HL-60 (cell line): Measurements from ENCODE around the gene HDGF.

Experiments used
- DNase-seq, 2 experiments: peaks; one replicate each; pipeline ENCODE4 v3.0.0-alpha.2; 2010 to 2020; ENCODE audit warnings: low read depth in 1 of 2, low spot score in 1 of 2
- H3K27ac ChIP-seq: fragments of 250-450 bp; sonication (Bioruptor Pico); replicated peaks from 2 replicates; pipeline ENCODE4 v1.5.1; 2020; ENCODE audit warnings: mild to moderate bottlenecking, moderate library complexity
- H3K27me3 ChIP-seq: fragments of 250-450 bp; sonication (Bioruptor Pico); 2 replicates; pipeline ENCODE4 v1.5.1; 2021; ENCODE audit warnings: mild to moderate bottlenecking, moderate library complexity; ENCODE audit not compliant: insufficient read depth, poor library complexity, severe bottlenecking
- H3K4me3 ChIP-seq: replicated peaks from 2 replicates; pipeline ENCODE4 v1.5.1; 2011; ENCODE audit warnings: mild to moderate bottlenecking, control low read depth, low read length; ENCODE audit not compliant: insufficient read depth
- CTCF ChIP-seq: IDR thresholded peaks from one replicate; pipeline ENCODE4 v1.5.1; 2011; ENCODE audit warnings: low read length, control low read depth, inconsistent platforms; ENCODE audit not compliant: insufficient read depth
- GABPA ChIP-seq: IDR thresholded peaks from 2 replicates; pipeline ENCODE4 v1.6.1; 2012; ENCODE audit warnings: low read depth
- POLR2AphosphoS5 ChIP-seq: IDR thresholded peaks from 2 replicates; pipeline ENCODE4 v1.6.1; 2012; ENCODE audit warnings: low read depth
- SPI1 ChIP-seq: IDR thresholded peaks from 2 replicates; pipeline ENCODE4 v1.6.1; 2012; ENCODE audit warnings: low read depth, mild to moderate bottlenecking, borderline replicate concordance
- TF ChIP-seq, protein P1 (sequence below): IDR thresholded peaks from 2 replicates; pipeline ENCODE4 v1.6.1; 2012; ENCODE audit warnings: low read depth; ENCODE audit not compliant: insufficient replicate concordance

HDGF gene

GRCh38 chr1:156746728-156747631, 4.5 kb downstream of the HDGF start:
- Histone ChIP-seq H3K27ac (peak overlapping the region; percentile 99), H3K27me3 (no peaks in the 10 kb centered on the region), H3K4me3 (peak overlapping the region; percentile 75)
- peak; percentile 73 to 79 for DNase-seq
- TF ChIP-seq SPI1: no peak
- no peak for TF ChIP-seq CTCF
- TF ChIP-seq, protein P1, sequence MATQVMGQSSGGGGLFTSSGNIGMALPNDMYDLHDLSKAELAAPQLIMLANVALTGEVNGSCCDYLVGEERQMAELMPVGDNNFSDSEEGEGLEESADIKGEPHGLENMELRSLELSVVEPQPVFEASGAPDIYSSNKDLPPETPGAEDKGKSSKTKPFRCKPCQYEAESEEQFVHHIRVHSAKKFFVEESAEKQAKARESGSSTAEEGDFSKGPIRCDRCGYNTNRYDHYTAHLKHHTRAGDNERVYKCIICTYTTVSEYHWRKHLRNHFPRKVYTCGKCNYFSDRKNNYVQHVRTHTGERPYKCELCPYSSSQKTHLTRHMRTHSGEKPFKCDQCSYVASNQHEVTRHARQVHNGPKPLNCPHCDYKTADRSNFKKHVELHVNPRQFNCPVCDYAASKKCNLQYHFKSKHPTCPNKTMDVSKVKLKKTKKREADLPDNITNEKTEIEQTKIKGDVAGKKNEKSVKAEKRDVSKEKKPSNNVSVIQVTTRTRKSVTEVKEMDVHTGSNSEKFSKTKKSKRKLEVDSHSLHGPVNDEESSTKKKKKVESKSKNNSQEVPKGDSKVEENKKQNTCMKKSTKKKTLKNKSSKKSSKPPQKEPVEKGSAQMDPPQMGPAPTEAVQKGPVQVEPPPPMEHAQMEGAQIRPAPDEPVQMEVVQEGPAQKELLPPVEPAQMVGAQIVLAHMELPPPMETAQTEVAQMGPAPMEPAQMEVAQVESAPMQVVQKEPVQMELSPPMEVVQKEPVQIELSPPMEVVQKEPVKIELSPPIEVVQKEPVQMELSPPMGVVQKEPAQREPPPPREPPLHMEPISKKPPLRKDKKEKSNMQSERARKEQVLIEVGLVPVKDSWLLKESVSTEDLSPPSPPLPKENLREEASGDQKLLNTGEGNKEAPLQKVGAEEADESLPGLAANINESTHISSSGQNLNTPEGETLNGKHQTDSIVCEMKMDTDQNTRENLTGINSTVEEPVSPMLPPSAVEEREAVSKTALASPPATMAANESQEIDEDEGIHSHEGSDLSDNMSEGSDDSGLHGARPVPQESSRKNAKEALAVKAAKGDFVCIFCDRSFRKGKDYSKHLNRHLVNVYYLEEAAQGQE: no peak
- no peak; the same call in 1 of the 2 replicates for TF ChIP-seq POLR2AphosphoS5
- no peak for TF ChIP-seq GABPA

- H3K27me3 ChIP-seq: no peaks in the 10 kb centered on the region
- peak overlapping the region; percentile 99 for H3K27ac ChIP-seq
- no peak for TF ChIP-seq GABPA
- no peak for TF ChIP-seq POLR2AphosphoS5
- TF ChIP-seq, protein P1: no peak
- no peak for TF ChIP-seq SPI1
- no peak for TF ChIP-seq CTCF
- no peak for DNase-seq
- no peak overlapping the region for H3K4me3 ChIP-seq
Measured at GRCh38 chr1:156746406-156746727, 5.1 kb downstream of the HDGF start.

- H3K27ac ChIP-seq: peak overlapping the region; percentile 99
- TF ChIP-seq CTCF (no peak), SPI1 (peak; percentile 29; the same call in 1 of the 2 replicates), POLR2AphosphoS5 (no peak)
- DNase-seq: no peak
- no peak overlapping the region for H3K4me3 ChIP-seq
- no peaks in the 10 kb centered on the region for H3K27me3 ChIP-seq
Measured at GRCh38 chr1:156745881-156746280, 5.6 kb downstream of the HDGF start.
